B cell (primary cell): Measurements from ENCODE around the gene RGL3. TPM values are rescaled to one million over a fixed set of nuclear protein-coding genes. Genes with fewer than 3 reads are reported as not detected.

Experiments
- ATAC-seq: fragments of 200-7000 bp; cut with Tn5 transposase; one replicate; pipeline ENCODE4 v1.10.0; 2021; ENCODE audit warnings: low read depth, mild to moderate bottlenecking, moderate number of reproducible peaks, moderate library complexity
- CTCF ChIA-PET: fragments of 350-600 bp; sonication (Branson Sonifier 250); formaldehyde crosslinking; loops from one replicate; lab custom pipeline; 2021; ENCODE audit warnings: antibody characterized with exemption, inconsistent platforms; lab: Charles Lee
- POLR2A ChIA-PET: fragments of 350-600 bp; sonication (Branson Sonifier 250); formaldehyde crosslinking; loops from one replicate; lab custom pipeline; 2021; ENCODE audit warnings: antibody characterized with exemption; lab: Charles Lee
- DNase-seq: peaks from one replicate; pipeline ENCODE4 v3.0.0; 2013
- H2AFZ ChIP-seq: 2 replicates; pipeline ENCODE4 v1.6.1; 2012; ENCODE audit warnings: mild to moderate bottlenecking, low read depth, low read length; ENCODE audit not compliant: insufficient read depth, poor library complexity, severe bottlenecking
- H3K27ac ChIP-seq, 2 donors: 1 replicate in 1 of 2; 2 replicates in 1 of 2; pipeline ENCODE4 v1.5.1; 2012 to 2013; ENCODE audit warnings: low read length in 2 of 2, mild to moderate bottlenecking in 2 of 2, moderate library complexity in 1 of 2
- H3K27me3 ChIP-seq, 4 experiments: fragments of 200-600 bp in 1 of 4; sonication (generic) in 1 of 4; replicated peaks in 1 of 4; 1 replicate in 2 of 4; 2 replicates in 2 of 4; pipeline versions ENCODE4 v1.6.1 to v1.7.0; 2013 to 2016; ENCODE audit warnings: low read length in 3 of 4, mild to moderate bottlenecking in 2 of 4, mixed read lengths in 1 of 4, moderate library complexity in 1 of 4; ENCODE audit not compliant: insufficient read depth in 4 of 4, control insufficient read depth in 3 of 4; ENCODE audit errors: control extremely low read depth in 1 of 4
- H3K36me3 ChIP-seq, 2 experiments: replicated peaks in 1 of 2; 1 replicate in 1 of 2; 2 replicates in 1 of 2; pipeline versions ENCODE4 v1.6.1 to v1.7.1; 2013; ENCODE audit warnings: low read length in 1 of 2; ENCODE audit not compliant: insufficient read depth in 2 of 2, control insufficient read depth in 1 of 2; ENCODE audit errors: control extremely low read depth in 1 of 2, extremely low read depth in 1 of 2
- H3K4me1 ChIP-seq, 2 donors: fragments of 200-600 bp in 1 of 2; sonication (generic) in 1 of 2; 1 replicate in 1 of 2; 2 replicates in 1 of 2; pipeline versions ENCODE4 v1.5.1 to v1.6.1; 2013 to 2017; ENCODE audit warnings: low read length in 2 of 2; ENCODE audit not compliant: control insufficient read depth in 2 of 2, insufficient read depth in 2 of 2
- H3K4me2 ChIP-seq: replicated peaks from 2 replicates; pipeline ENCODE3; 2012; ENCODE audit warnings: mild to moderate bottlenecking, low read depth, low read length; ENCODE audit not compliant: poor library complexity, severe bottlenecking
- H3K4me3 ChIP-seq, 5 experiments: fragments of 200-600 bp in 1 of 5; sonication (generic) in 1 of 5; 1 replicate in 3 of 5; 2 replicates in 2 of 5; pipeline versions ENCODE4 v1.5.1 to v1.7.0; 2011 to 2016; ENCODE audit warnings: low read length in 4 of 5, mild to moderate bottlenecking in 4 of 5, low read depth in 2 of 5, control low read depth in 1 of 5, moderate library complexity in 1 of 5; ENCODE audit not compliant: insufficient read depth in 1 of 5; ENCODE audit errors: control extremely low read depth in 1 of 5, extremely low read depth in 1 of 5
- H3K79me2 ChIP-seq: fragments of 200-600 bp; sonication (generic); one replicate; pipeline ENCODE4 v1.6.0; 2016; ENCODE audit warnings: low read length; ENCODE audit not compliant: control insufficient read depth, insufficient read depth
- H3K9ac ChIP-seq: fragments of 200-600 bp; sonication (generic); 2 replicates; pipeline ENCODE4 v1.6.1; 2017; ENCODE audit warnings: mild to moderate bottlenecking, low read length, moderate library complexity
- H3K9me3 ChIP-seq, 3 donors: one replicate each; pipeline versions ENCODE4 v1.6.1 to v1.7.1; 2013; ENCODE audit warnings: low read length in 2 of 3; ENCODE audit not compliant: control insufficient read depth in 2 of 3, insufficient read depth in 1 of 3; ENCODE audit errors: control extremely low read depth in 1 of 3
- H4K20me1 ChIP-seq: 2 replicates; pipeline ENCODE4 v1.6.0; 2012; ENCODE audit warnings: mild to moderate bottlenecking, low read length; ENCODE audit not compliant: insufficient read depth, control insufficient read depth, poor library complexity, severe bottlenecking
- H3K27ac Mint-ChIP-seq: one replicate; pipeline ENCODE4 v1.8.0; 2021; ENCODE audit warnings: mixed read lengths
- H3K27me3 Mint-ChIP-seq: one replicate; pipeline ENCODE4 v1.8.0; 2021; ENCODE audit warnings: mixed read lengths
- H3K4me1 Mint-ChIP-seq: one replicate; pipeline ENCODE4 v1.8.0; 2021; ENCODE audit warnings: mixed read lengths
- H3K4me3 Mint-ChIP-seq: one replicate; pipeline ENCODE4 v1.8.0; 2021; ENCODE audit warnings: mixed read lengths
- H3K9me3 Mint-ChIP-seq: one replicate; pipeline ENCODE4 v1.8.0; 2022; ENCODE audit warnings: mixed read lengths; ENCODE audit not compliant: insufficient read depth
- CTCF ChIP-seq: fragments of 200-600 bp; IDR thresholded peaks from one replicate; pipeline ENCODE4 v1.8.0; 2022; ENCODE audit warnings: antibody characterized with exemption, mild to moderate bottlenecking
- EZH2 ChIP-seq: IDR thresholded peaks from 2 replicates; pipeline ENCODE4 v1.6.1; 2012; ENCODE audit warnings: borderline replicate concordance, low read depth, mild to moderate bottlenecking, moderate library complexity, low read length; ENCODE audit not compliant: insufficient read depth, poor library complexity, severe bottlenecking
- WGBS: methylation state at CpG from one replicate; pipeline ENCODE4 v1.1.5; 2013; ENCODE audit warnings: missing lambda C conversion rate; ENCODE audit not compliant: insufficient coverage; 5-methylcytosine and 5-hydroxymethylcytosine counted together
- intact Hi-C: fragments of 100-400 bp; cut with micrococcal nuclease; formaldehyde crosslinking; loops from one replicate; pipeline ENCODE4 v1.10.0; 2022
- polyA plus RNA-seq: library from polyadenylated mRNA; depleted of rRNA; stranded (reverse); fragments of >200 nt; gene quantifications from 2 replicates; pipeline ENCODE4 v1.2.3, GENCODE V29; 2012
- total RNA-seq, 2 donors: library from RNA; stranded (reverse); fragments of 120-200 nt in 1 of 2; gene quantifications; 1 replicate in 1 of 2; 2 replicates in 1 of 2; pipeline versions ENCODE4 v1.2.3 to v1.2.4, GENCODE V29; 2013 to 2022

RGL3 gene
- total and polyA plus RNA-seq, 2 donors (not counting 1 experiment from before 2014, with no cell fraction given) = 0.54 to 2.8 TPM

DNA sequence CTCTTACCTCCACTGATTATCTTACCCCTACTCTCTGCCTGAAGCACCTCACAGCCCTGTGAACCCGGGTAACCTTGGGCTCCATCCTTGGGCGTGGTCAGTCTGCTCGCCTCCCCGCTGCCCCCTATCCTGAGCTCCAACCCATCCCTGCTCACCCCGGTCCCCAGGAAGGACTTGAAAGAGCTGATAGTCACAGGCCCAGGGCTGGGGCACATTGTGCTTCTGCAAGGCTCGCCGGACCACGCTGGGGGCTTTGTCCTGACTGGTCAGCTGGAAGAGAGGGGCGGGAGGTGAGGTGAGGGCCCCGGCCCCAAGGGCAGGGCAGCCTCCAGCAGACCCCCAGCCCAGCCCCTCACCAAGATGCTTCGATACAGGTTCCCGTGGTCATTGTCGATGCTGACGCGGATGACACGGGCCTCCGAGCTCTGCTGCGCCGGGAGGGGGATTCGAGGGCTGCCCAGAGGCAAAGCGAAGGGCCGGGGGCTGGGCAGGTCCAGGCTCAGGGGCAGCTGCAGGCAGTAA is 22.0 kb downstream of the RGL3 start:
- no peak for DNase-seq

More for the DNA sequence above, 22.0 kb downstream of the RGL3 start:
- H3K4me3 ChIP-seq = no peak overlapping the region
- no peaks in the 10 kb centered on the region for H3K36me3 ChIP-seq
- no peaks in the 10 kb centered on the region for H3K79me2 ChIP-seq
- H3K27me3 ChIP-seq = peaks cover 0 to 2% (median 0%) of the 10 kb centered on the region in 4 experiments
- H3K4me1 Mint-ChIP-seq = peaks cover 6% of the 10 kb centered on the region
- H2AFZ ChIP-seq = no peak overlapping the region
- intact Hi-C loops = no loop called here
- H3K9ac ChIP-seq = no peak overlapping the region
- ATAC-seq = no peak
- H3K9me3 Mint-ChIP-seq = no peaks in the 10 kb centered on the region
- TF ChIP-seq CTCF (no peak), EZH2 (no peak)
- H3K4me2 ChIP-seq = no peak overlapping the region
- peaks cover 0 to 6% of the 10 kb centered on the region in 2 donors for H3K4me1 ChIP-seq
- H4K20me1 ChIP-seq = no peaks in the 10 kb centered on the region
- no peaks in the 10 kb centered on the region for H3K9me3 ChIP-seq
- 95% methylated on average over 17 of the region's 22 CpGs for WGBS
- H3K27ac Mint-ChIP-seq = no peak overlapping the region
- H3K27me3 Mint-ChIP-seq = peaks cover 14% of the 10 kb centered on the region
- no peak overlapping the region for H3K4me3 Mint-ChIP-seq
- POLR2A ChIA-PET = no interaction called here
- CTCF ChIA-PET = interaction anchor here (0.6 to 1.5 kb wide), 2 partner anchors 271 to 752 kb away, joined by 3 read pairs; no protein-coding TSS in a partner anchor
- H3K27ac ChIP-seq = no peak overlapping the region
